Skin epidermis (tissue), 12 donors: ENCODE measurements around the gene ZNF274.
"Not testable (repeated sequence)": the region's sequence is repeated elsewhere in the genome, so short reads cannot be mapped to it uniquely, and the experiment has no call there.

ENCODE experiments used
- H3K27ac ChIP-seq, 21 experiments: fragments of 200-600 bp; sonication (generic) in 11 of 21; one replicate each; pipeline ENCODE4 v1.5.0; 2020; ENCODE audit warnings: mild to moderate bottlenecking in 3 of 21, inconsistent platforms in 2 of 21, moderate library complexity in 2 of 21
- H3K4me3 ChIP-seq, 7 experiments: fragments of 200-600 bp; sonication (generic) in 2 of 7; one replicate each; pipeline ENCODE4 v1.5.0; 2020; ENCODE audit warnings: inconsistent platforms in 2 of 7, mild to moderate bottlenecking in 2 of 7, moderate library complexity in 1 of 7

ZNF274 gene

DNA sequence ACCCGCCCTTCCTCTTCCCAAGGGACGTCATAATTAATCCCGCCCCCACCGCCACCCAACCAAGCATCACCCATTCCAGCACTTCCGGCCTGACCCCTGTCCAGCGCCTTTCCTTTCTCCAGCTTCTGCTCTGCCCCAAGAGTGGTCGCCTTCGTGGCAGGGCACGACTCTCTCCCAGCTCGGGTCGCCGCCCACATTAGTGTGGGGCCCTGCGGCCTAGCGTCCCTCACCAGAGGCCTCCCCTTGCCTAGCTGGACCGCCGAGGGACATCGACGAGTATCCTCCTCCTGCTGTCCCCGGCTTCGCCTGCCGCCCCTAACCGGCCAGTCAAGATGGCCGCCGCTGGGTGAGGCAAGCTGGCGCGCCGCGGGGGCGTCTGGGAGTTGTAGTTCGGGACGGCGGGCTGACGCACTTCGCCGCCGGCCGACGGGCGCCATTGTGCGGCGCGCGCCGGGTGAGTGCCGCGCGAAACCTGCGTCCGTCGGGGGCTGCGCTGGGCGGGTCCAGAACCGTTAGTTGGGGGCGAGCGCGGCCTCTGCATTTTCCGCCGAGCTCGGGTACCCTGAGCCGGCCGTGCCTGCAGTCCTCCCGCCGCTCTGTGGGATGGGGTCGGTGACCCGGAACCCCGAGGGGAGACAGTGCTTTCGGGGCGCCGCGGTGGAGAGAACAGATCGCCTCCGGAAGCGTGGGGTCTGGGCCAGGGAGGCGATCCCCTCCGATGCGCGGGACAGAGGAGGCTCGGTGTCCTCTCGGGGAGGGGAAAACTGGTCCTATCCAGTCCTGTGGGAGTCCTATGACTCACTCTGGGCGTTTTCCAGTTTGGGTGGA is at the start of gene ZNF274:
Gene ZNF274 (plus strand): TSS at position 73 of the 828 bp plus-strand sequence. CDS start 905 bp downstream, outside the sequence.
- Histone ChIP-seq H3K27ac (peak within 1 kb of the TSS; percentile 91 to 99 (median 98)), H3K4me3 (peak within 1 kb of the TSS; percentile 53 to 89 (median 80))

DNA sequence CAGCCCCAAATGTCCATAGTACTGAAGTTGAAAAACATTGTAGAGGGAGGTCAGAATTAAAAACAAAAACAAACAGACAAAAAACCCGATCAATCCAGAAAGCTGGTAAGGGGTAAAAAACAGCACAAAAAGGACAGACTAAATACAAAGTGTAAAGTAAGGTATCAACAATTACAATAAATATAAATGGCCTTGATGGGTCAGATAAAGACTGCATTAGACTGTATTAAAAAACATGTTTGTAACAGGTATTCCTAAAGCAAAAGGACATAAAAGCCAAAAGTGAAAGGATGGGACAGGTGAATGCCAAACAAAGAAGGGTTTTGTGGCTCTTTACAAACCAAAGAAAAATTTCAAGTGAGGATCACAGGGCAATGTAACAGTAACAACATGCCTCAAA is 48.6 kb upstream of the ZNF274 start:
- H3K27ac ChIP-seq: no peak overlapping the region
- no peak overlapping the region for H3K4me3 ChIP-seq

DNA sequence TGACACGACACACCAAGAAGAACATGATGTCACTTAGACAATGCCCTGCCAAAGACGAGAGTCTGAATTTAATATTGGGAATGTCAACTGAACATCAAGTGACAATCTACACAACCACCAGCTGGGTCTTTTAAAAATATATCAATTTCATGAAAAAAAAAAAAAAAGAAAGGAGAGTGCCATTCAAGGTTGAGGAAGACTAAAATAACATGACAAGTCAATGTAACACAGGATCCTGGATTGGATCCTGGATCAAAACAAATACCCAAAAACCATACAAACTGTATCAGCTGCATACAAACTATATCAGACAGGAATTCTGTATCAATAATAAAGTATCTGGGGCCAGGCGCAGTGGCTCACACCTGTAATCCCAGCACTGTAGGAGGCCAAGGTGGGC is 37.0 kb upstream of the ZNF274 start:
- H3K27ac ChIP-seq: no peak overlapping the region
- H3K4me3 ChIP-seq: no peak overlapping the region

DNA sequence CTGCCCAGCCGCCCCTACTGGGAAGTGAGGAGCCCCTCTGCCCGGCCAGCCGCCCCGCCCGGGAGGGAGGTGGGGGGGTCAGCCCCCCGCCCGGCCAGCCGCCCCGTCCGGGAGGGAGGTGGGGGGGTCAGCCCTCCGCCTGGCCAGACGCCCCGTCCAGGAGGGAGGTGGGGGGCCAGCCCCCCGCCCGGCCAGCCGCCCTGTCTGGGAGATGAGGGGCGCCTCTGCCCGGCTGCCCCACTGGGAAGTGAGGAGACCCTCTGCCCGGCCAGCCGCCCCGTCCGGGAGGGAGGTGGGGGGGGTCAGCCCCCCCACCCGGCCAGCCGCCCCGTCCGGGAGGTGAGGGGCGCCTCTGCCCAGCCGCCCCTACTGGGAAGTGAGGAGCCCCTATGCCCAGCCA is 35.4 kb upstream of the ZNF274 start:
- not testable (repeated sequence) for H3K27ac ChIP-seq, H3K4me3 ChIP-seq

DNA sequence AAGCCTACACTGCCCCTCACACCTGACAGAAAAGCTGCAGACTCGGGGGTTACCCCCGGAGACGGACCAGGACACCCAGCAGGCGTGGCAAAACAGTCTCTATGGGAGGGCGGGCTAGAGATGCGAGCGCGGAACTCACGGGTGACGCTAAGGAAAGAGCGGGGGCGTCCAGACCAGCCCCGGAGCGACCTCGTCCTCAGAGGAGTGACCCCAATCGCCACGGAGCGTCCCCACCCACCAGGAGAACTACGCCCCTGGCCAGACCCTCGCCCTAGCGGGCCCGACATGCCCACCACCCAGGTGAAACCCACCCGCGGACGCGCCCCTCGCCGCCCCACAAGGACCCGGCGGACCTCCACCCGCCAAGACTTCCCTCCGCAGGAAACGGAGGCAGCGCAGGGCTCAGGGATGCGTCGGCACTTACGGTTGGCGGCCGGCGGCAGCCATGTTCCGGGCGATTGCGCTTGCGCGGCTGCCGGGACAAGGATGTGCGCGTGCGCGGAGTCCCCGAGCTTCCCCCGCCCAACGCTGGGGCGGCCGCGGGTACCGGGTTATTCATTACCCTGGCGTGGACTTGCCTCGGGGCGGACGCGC is 32.4 kb upstream of the ZNF274 start, which contains the start of gene ZNF329:
Gene ZNF329 (minus strand): TSS at position 462 of the 594 bp plus-strand sequence. CDS start 21,286 bp downstream, outside the sequence.
- peak within 1 kb of the TSS; percentile 48 to 94 (median 87) for H3K4me3 ChIP-seq

DNA sequence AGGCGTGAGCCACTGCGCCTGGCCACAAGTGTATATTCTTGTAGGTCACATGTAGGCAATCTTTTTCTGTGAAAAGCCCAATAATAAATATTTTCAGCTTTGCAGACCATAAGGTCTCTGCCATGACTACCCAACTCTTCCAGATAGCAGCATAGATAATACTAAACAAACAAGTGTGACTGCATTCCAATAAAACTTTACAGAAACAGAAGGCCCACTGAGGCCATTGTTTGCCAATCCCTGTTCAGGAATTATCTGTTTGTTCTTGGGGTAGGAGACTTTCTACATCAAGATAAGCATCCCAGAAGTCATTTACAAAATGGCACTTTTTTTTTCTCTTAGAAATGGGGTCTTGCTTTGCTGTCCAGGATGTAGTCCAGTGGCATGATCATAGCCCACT is 29.5 kb upstream of the ZNF274 start:
- Histone ChIP-seq H3K27ac (no peak overlapping the region), H3K4me3 (no peak overlapping the region)

More for the DNA sequence above, 32.4 kb upstream of the ZNF274 start, which contains the start of gene ZNF329:
- peak within 1 kb of the TSS; percentile 64 to 98 (median 86) for H3K27ac ChIP-seq

DNA sequence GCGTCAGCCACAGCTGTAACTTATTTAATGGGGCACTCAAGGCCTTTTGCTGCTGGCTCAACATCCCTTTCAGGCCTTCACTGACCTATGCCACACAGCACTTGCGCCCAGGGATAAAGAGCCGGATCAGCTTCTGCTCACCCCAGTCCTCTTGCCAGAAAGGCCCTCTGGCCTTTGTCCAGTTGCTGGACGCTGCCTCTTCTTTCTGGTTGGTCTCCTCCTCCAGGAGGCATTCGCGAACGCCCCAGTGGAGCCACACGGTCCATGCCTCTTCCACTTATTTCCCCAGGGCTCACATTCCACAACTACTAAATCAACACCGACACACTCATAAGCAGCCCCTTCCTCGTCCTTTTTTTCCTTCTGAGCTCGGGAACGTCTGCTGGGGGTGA is 28.6 kb upstream of the ZNF274 start:
- peak overlapping the region; percentile 66 to 98 (median 90) for H3K4me3 ChIP-seq
- peak overlapping the region in 20 of 21 experiments; percentile 77 to 93 (median 88) for H3K27ac ChIP-seq

DNA sequence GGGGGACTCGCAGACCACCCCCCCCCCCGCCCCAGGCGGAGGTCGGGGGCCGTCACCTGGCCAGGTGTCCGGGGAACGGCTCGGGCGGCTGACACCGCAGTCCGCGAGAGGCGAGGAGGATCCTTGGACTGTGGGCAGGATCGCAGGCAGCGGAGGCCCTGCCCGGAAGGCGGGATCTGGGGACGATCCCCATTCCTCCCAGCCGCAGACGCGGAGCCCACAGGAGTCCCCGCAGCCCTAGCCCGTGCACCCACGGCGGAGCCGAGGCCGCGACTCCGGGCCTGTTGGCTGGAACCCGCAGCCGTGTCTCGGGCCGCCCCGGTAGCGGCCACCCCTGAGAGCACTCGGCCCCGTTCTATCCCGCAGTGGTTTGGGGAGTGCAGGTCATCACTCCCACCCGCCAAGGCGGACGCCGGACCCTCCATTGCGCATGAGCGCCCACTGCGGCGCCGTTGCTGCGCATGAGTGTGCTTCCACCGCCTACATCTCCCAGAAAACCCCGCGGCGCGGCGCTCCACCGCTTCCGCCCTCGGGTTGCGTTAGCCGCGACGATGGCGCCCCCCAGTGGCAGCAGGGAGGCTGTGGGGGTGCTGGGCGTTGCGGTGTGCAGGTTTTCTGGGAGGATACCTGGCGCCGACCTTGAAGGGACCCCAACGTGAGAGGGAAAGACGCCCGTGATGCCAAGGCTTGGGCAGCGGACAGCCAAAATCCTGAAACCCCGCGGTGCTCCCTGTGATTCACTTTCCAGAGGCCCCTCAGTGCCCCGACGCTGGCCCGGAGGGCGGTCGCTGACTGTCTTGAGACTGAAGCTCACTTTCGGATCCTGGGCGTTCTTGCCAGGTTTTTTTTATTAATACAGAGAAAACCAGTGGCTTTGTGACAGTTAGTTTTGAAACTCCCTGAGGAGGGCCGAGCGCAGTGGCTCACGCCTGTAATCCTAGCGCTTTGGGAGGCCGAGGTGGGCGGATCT is 27.9 kb upstream of the ZNF274 start:
- Histone ChIP-seq H3K4me3 (peak overlapping the region; percentile 66 to 98 (median 90)), H3K27ac (peak overlapping the region; percentile 72 to 93 (median 87))

DNA sequence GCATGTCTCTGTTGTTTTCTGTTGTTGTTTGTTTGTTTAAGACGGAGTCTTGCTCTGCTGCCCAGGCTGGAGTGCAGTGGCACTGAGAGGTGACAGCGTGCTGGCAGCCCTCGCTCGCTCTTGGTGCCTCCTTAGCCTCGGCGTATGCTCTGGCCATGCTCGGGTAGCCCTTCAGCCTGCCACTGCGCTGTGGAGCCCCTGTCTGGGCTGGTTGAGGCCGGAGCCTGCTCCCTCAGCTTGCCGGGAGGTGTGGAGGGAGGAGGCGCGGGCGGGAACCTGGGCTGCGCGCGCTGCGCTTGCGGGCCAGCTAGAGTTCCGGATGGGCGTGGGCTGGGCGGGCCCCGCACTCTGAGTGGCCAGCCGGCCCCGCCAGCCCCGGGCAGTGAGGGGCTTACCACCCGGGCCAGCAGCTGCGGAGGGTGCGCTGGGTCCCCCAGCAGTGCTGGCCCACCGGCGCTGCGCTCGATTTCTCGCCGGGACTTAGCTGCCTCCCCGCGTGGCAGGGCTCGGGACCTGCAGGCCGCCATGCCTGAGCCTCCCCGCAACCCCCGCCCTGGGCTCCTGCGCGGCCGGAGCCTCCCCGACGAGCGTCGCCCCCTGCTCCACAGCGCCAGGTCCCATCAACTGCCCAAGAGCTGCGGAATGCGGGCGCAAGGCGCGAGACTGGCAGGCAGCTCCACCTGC is 25.7 kb upstream of the ZNF274 start:
- no peak overlapping the region for H3K4me3 ChIP-seq
- H3K27ac ChIP-seq: no peak overlapping the region

DNA sequence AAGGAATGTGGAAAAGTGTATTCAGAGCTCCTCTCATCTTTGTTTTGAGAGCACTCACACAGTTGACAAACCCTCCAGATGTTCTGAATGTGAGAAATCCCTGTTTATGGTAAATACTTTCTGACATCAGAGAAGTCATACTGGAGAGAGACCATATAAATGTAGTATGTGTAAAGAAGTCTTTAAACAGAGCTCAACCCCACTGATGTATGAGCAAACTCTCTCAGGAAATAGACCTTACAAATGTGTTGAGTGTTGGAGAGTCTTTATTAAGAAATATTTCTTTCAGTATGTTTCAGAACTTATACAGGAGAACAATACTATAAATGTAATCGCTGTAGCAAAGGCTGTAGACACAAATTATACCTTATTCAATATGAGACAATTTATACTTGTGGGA is 16.6 kb upstream of the ZNF274 start:
- Histone ChIP-seq H3K4me3 (no peak overlapping the region), H3K27ac (no peak overlapping the region)

DNA sequence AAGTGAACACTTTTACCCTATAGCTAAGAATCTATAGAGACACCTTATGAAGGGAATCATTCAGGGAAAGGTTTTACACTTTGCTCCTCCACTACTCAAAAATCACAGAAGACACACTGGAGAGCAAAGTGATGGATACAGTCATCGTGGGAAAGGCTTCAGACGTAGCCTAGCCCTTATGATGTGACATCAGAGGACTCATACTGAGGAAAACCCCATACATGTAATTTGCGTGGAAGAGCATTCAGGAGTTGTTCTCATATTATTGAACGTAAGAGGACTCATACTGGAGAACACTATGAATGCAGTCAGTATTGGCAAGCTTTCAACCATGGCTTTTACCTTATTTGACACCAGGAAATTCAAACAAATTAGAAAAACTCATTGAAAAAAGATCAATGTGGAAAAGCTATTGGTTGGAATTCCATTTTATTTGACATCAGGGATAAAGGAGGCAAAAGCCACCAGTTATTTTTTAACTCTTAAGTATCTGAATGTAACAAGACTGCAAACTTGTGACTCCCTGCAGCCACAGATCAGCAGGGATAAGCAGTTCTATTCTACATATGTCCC is 16.1 kb upstream of the ZNF274 start:
- H3K27ac ChIP-seq: no peak overlapping the region

DNA sequence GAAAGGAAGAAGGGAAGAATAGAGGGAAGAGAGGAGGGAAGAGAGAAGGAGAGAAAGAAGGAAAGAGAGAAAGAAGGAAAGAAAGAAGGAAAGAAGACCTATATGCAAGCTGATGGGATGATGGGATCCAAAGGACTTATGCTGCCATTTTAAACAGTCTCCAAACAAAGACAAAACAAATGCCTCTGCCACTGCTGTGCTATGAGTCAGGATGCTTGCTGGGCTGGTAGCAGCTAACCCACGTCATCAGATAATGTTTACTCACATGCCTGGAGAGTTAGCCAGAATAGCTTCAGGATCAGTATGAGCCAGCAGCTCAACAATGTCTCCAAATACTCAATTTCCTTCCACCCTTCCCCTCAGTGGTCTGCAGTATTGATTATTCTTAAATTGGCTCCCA is 12.0 kb upstream of the ZNF274 start:
- H3K4me3 ChIP-seq: no peak overlapping the region
- no peak overlapping the region for H3K27ac ChIP-seq

More for the DNA sequence above, 16.1 kb upstream of the ZNF274 start:
- no peak overlapping the region for H3K4me3 ChIP-seq

DNA sequence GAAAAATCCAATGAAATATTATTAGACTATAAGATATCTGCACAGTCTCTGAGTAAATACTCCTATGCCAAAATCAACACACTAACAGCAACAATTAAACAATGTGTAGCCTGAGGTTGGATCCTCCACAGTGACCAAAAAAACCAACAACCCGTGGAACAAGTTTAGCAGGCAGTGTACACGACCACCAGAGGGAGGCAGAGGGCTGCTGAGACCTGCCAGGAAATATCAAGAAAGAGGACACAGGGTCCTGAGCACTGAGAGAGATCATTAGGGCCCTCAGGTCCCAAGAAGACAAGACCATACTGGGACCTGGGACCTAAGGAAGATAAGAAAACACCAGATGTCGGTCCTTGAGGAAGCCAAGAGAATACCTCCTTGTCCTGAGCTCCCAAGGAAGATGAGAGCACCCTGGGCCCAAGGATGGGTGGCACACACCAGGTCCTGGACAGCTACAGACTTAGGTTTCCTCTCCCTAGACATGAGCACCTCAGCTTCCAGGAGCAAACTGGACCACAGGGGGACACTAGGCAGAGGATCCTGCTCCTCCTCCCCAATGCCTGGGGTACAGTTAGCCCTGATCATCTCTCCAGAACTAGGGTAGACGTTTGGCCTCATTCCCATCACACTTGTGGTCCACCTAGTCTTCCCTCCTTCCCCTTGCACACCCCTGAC is 822 bp upstream of the ZNF274 start:
- Histone ChIP-seq H3K4me3 (peak overlapping the region in 6 of 7 experiments; percentile 53 to 89 (median 70)), H3K27ac (peak overlapping the region in 18 of 21 experiments; percentile 91 to 99 (median 98))

DNA sequence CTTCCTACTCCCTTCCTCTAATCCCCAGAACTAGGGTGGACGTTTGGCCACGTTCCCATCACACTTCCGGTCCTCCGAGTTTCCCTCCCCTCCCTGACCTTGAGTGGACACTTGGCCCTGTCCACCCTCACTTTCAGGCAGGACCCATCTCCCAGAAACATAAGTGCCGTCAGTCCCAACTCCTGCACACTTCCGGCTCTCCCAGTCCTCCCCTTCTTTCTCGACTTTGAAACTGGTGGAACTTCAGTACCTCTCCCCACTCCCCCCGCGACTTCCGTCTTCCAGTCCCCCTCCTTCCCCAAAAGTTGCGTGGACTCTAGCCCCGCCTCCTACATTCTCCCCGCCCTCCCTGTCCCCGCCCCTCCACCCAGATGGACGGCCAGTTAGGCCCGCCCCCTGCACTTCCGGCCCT is 278 bp upstream of the ZNF274 start:
- H3K4me3 ChIP-seq: peak overlapping the region; percentile 53 to 89 (median 80)
- H3K27ac ChIP-seq: peak overlapping the region in 20 of 21 experiments; percentile 91 to 99 (median 98)

DNA sequence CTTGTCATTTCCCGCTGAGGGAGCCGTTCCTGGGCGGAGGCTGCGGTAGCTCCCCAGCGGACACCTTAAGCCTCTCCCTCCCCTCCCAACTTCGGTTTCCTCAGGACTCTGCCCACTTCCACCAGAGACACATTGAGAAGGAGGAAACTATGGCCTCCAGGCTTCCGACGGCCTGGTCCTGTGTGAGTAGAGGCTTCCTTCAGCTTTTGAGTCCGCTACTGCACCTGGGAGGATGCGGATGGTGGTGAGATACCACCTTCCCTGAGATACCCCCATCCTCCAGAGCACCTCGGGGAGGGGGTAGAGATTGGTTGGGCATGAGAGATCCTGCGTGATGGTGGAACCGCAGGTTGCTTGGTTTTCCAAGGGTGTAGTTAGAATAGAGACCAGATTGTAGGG is 955 bp downstream of the ZNF274 start:
- peak overlapping the region; percentile 53 to 89 (median 80) for H3K4me3 ChIP-seq

DNA sequence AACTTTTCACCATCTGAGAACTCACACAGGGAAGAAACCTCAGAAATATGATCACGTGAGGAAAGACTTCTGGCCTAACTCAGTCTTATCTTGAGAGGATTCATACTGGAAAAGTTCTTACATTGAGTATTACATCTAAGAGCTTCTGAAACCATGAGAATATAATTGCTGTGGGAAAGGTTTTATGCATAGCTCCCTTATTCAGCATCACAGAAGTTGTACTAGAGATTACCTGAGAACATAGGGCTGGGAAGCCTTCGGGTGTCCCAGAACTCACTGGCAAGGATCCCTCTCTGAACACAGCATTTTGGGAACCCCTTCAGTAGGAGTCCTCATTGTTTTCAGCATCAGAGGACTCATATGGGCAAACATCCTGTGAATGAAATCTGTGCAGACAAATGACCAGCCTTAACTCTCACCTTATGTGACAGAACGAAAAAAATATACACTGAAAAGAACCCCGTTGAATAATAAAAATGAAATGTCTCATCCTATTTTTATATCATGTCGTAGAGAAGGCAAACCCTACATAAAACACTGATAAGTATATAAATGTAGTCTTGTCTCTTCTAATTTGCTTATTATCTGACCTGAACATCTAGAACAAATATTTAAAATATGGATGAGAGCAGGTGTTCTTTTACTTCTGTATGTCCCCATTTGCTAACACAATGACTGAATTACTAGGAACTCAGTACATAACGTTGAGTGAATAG is 14.2 kb downstream of the ZNF274 start:
- H3K27ac ChIP-seq: no peak overlapping the region
- H3K4me3 ChIP-seq: no peak overlapping the region

More for the DNA sequence above, 955 bp downstream of the ZNF274 start:
- peak overlapping the region in 20 of 21 experiments; percentile 91 to 99 (median 98) for H3K27ac ChIP-seq

DNA sequence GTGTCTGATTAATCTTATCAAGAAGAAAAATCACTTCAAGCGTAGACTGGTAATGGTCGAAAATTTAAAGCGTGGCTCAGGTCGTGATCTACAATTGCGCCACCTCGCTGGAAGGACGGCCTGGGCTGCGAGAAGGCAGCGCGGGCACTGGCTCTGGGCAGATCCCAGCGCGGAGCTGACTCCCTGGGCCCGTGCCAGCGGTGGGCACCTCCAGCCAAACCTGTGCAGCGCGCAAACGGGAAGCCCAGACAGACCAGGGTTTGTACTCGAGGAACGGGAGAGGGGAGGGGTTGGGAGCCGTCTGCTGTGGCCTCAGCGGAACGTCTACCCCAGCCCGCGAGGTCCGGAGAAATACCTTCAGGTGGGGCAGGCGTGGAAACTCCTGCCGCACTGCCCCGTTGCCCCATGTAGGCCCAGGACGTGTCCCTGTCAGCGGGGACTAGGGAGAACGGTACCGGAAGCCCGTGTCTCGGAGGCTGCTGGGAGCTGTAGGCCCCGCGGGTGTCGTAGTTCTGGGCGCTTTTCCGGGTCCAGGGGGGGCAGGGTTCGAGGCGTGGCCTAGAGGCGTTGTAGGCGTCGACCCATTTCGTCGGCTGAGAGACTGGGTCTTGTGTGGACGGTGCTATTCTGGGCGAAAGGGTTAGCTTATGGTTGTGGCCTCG is 21.1 kb downstream of the ZNF274 start:
- Histone ChIP-seq H3K4me3 (no peak overlapping the region), H3K27ac (no peak overlapping the region)
